HepG2 (cell line): ENCODE measurements around the gene GNG12. TPM values are rescaled to one million over a fixed set of nuclear protein-coding genes. Genes with fewer than 3 reads are reported as not detected.

Source experiments
- ATAC-seq: fragments of 200-7000 bp; cut with Tn5 transposase; 3 replicates; pipeline ENCODE4 v1.9.1; 2020; ENCODE audit warnings: mild to moderate bottlenecking, moderate library complexity
- BruUV-seq: library from RNA; stranded (reverse); fragments of 400-500 nt; replicated peaks from 2 replicates; lab custom pipeline; 2021; lab: Mats Ljungman, UMichigan
- CTCF ChIA-PET: fragments of 300-600 bp; formaldehyde crosslinking; extraction: SDS; loops from one replicate; lab custom pipeline; 2021; ENCODE audit warnings: low total read pairs, inconsistent platforms, low intra/inter-chr PET ratio; lab: Yijun Ruan, JAX
- POLR2A ChIA-PET: fragments of 350-600 bp; sonication (Branson Sonifier 250); formaldehyde crosslinking; loops from one replicate; lab custom pipeline; 2020; ENCODE audit warnings: antibody characterized with exemption, inconsistent platforms; lab: Yijun Ruan, JAX
- DNase-seq: peaks from one replicate; pipeline ENCODE4 v3.0.0-alpha.2; 2015; ENCODE audit warnings: low spot score
- FAIRE-seq: peaks from 3 replicates; lab custom pipeline; 2011; peaks lifted over from hg19 to GRCh38; lab: Jason Lieb, UNC
- H2AFZ ChIP-seq: one replicate; pipeline ENCODE4 v1.6.1; 2011; ENCODE audit warnings: low read length, inconsistent platforms
- H3K27ac ChIP-seq: fragments of 300-600 bp; 3 replicates; pipeline ENCODE4 v1.8.0; 2011; ENCODE audit warnings: mixed run types, mild to moderate bottlenecking, mixed read lengths, low read length, inconsistent platforms; ENCODE audit not compliant: insufficient read depth; ENCODE audit errors: extremely low read length
- H3K27me3 ChIP-seq, 2 experiments: fragments of 200-600 bp in 1 of 2; 2 replicates in 1 of 2; 3 replicates in 1 of 2; pipeline versions ENCODE4 v1.6.0 to v1.8.0; 2011; ENCODE audit warnings: low read length in 2 of 2, mild to moderate bottlenecking in 2 of 2, moderate library complexity in 2 of 2, inconsistent platforms in 1 of 2; ENCODE audit not compliant: insufficient read depth in 2 of 2, control insufficient read depth in 1 of 2
- H3K36me3 ChIP-seq, 2 experiments: fragments of 200-600 bp in 1 of 2; replicated peaks in 1 of 2; 2 replicates in 1 of 2; 3 replicates in 1 of 2; pipeline versions ENCODE4 v1.5.1 to v1.8.0; 2011; ENCODE audit warnings: low read length in 2 of 2, inconsistent platforms in 1 of 2; ENCODE audit not compliant: insufficient read depth in 2 of 2, control insufficient read depth in 1 of 2
- H3K4me1 ChIP-seq: 2 replicates; pipeline ENCODE4 v1.5.1; 2012; ENCODE audit warnings: low read length, inconsistent platforms; ENCODE audit not compliant: insufficient read depth
- H3K4me2 ChIP-seq: 2 replicates; pipeline ENCODE4 v1.6.0; 2011; ENCODE audit warnings: low read depth, low read length, inconsistent platforms
- H3K4me3 ChIP-seq, 3 experiments: fragments of 200-600 bp in 1 of 3; sonication (generic), shearing (Covaris generic) in 1 of 3; replicated peaks in 1 of 3; 2 replicates each; pipeline ENCODE4 v1.5.1; 2011 to 2016; ENCODE audit warnings: low read length in 3 of 3, inconsistent platforms in 2 of 3, low read depth in 2 of 3, mild to moderate bottlenecking in 2 of 3, control low read depth in 1 of 3, mixed read lengths in 1 of 3; ENCODE audit not compliant: insufficient read depth in 1 of 3
- H3K79me2 ChIP-seq: one replicate; pipeline ENCODE4 v1.6.1; 2011; ENCODE audit warnings: low read length, inconsistent platforms; ENCODE audit not compliant: insufficient read depth
- H3K9ac ChIP-seq: 2 replicates; pipeline ENCODE4 v1.6.0; 2011; ENCODE audit warnings: mild to moderate bottlenecking, low read depth, low read length, inconsistent platforms; ENCODE audit not compliant: insufficient read depth
- H3K9me3 ChIP-seq: 2 replicates; pipeline ENCODE4 v1.5.1; 2012; ENCODE audit warnings: mild to moderate bottlenecking, low read length
- H4K20me1 ChIP-seq: 2 replicates; pipeline ENCODE4 v1.6.0; 2011; ENCODE audit warnings: inconsistent platforms, mild to moderate bottlenecking, low read length, moderate library complexity; ENCODE audit not compliant: insufficient read depth
- ATF5 ChIP-seq: sonication (generic); formaldehyde crosslinking; IDR thresholded peaks from 2 replicates; pipeline ENCODE4 v1.4.0; 2020; ENCODE audit warnings: mild to moderate bottlenecking, low read depth, missing genetic modification reagents
- CBX1 ChIP-seq: IDR thresholded peaks from one replicate; pipeline ENCODE4 v1.6.1; 2016; ENCODE audit warnings: antibody characterized with exemption, low read depth
- HMG20A ChIP-seq: IDR thresholded peaks from 2 replicates; pipeline ENCODE4 v1.6.1; 2016; ENCODE audit warnings: borderline replicate concordance
- IKZF5 ChIP-seq: IDR thresholded peaks from 2 replicates; pipeline ENCODE4 v1.6.1; 2018; ENCODE audit warnings: missing genetic modification reagents, mild to moderate bottlenecking, missing compliant biosample characterization
- IRX3 ChIP-seq: sonication (generic); formaldehyde crosslinking; IDR thresholded peaks from 2 replicates; pipeline ENCODE4 v1.8.1; 2023; ENCODE audit warnings: mild to moderate bottlenecking, low read depth, missing genetic modification reagents, borderline replicate concordance
- PHF8 ChIP-seq: sonication (generic); formaldehyde crosslinking; IDR thresholded peaks from 2 replicates; pipeline ENCODE4 v1.5.0; 2020; ENCODE audit warnings: missing genetic modification reagents
- ZBTB33 ChIP-seq: sonication (generic); formaldehyde crosslinking; IDR thresholded peaks from 2 replicates; pipeline ENCODE4 v1.4.0; 2020; ENCODE audit warnings: missing genetic modification reagents
- ZNF142 ChIP-seq: sonication (generic); formaldehyde crosslinking; IDR thresholded peaks from 2 replicates; pipeline ENCODE4 v1.4.0; 2020; ENCODE audit warnings: missing genetic modification reagents
- ZNF503 ChIP-seq: sonication (generic); formaldehyde crosslinking; IDR thresholded peaks from 2 replicates; pipeline ENCODE4 v1.4.0; 2020; ENCODE audit warnings: missing genetic modification reagents
- ZNF512 ChIP-seq: sonication (generic); formaldehyde crosslinking; IDR thresholded peaks from 2 replicates; pipeline ENCODE4 v1.4.0; 2020; ENCODE audit warnings: mild to moderate bottlenecking, missing genetic modification reagents
- ZNF792 ChIP-seq: IDR thresholded peaks from 2 replicates; pipeline ENCODE4 v1.6.1; 2016
- in situ Hi-C: cut with HindIII; loops from 2 replicates; pipeline ENCODE4 v1.10.0; 2017; ENCODE audit warnings: low pct_unique_long_range_greater_than_20kb; ENCODE audit not compliant: extremely low pct_ligation_motif_present
- intact Hi-C: fragments of 100-400 bp; cut with micrococcal nuclease; formaldehyde crosslinking; loops from one replicate; pipeline ENCODE4 v1.10.0; 2022; ENCODE audit not compliant: unreplicated experiment
- polyA plus RNA-seq, 8 experiments: library from polyadenylated mRNA; depleted of rRNA in 3 of 8; stranded (reverse) in 7 of 8; unstranded in 1 of 8; fragments of >200 nt; fragmentation: Illumina TruSeq in 4 of 8; extraction: Trizol in 4 of 8; gene quantifications; 2 replicates each; pipeline versions ENCODE4 v1.2.1 to v1.2.3, GENCODE V29; 2011 to 2016; ENCODE audit warnings: low read depth in 4 of 8, missing spikeins in 1 of 8, mixed read lengths in 1 of 8; ENCODE audit not compliant: insufficient read depth in 1 of 8
- total RNA-seq, 5 experiments: library from RNA; depleted of rRNA; stranded (reverse); fragments of >200 nt; fragmentation: Illumina TruSeq; extraction: Trizol; gene quantifications; 2 replicates each; pipeline ENCODE4 v1.2.3, GENCODE V29; 2016; ENCODE audit warnings: low read depth in 1 of 5

GNG12 gene
- total and polyA plus RNA-seq, 2 of the 13 experiments (the other 11 are each of a cell fraction or from before 2014, with no cell fraction given) = 0.11 TPM

- no TSS peak for BruUV-seq
- H3K79me2 ChIP-seq = peaks cover 28% of the 10 kb centered on the region
- peaks cover 29% of the 10 kb centered on the region for H3K4me1 ChIP-seq
- peaks cover 15% of the 10 kb centered on the region for H4K20me1 ChIP-seq
- H3K9me3 ChIP-seq = no peaks in the 10 kb centered on the region
- no peak overlapping the region for H3K4me2 ChIP-seq
- H2AFZ ChIP-seq = no peak overlapping the region
- in situ Hi-C loops (no loop called here), intact Hi-C loops (no loop called here)
- no peak for ATAC-seq
- no peak overlapping the region for H3K27ac ChIP-seq
- no peak for FAIRE-seq
- no peak for DNase-seq
- H3K36me3 ChIP-seq = peaks cover 1 to 14% of the 10 kb centered on the region in 2 experiments; a peak in 2 of 5 replicates
- ChIA-PET CTCF (no interaction called here), POLR2A (interaction anchor here (2.2 to 2.4 kb wide), 2 partner anchors 11 to 70 kb away, joined by 6 to 11 read pairs; no protein-coding TSS in a partner anchor)
- no peaks in the 10 kb centered on the region; a peak in 1 of 5 replicates for H3K27me3 ChIP-seq
- no peak overlapping the region for H3K4me3 ChIP-seq
- H3K9ac ChIP-seq = no peak overlapping the region
- TF ChIP-seq ZNF792 (CRISPR knock-in tag) (no peak), ZNF512 (CRISPR knock-in tag) (no peak), CBX1 (no peak), IRX3 (CRISPR knock-in tag) (no peak), IKZF5 (CRISPR knock-in tag) (no peak), ATF5 (CRISPR knock-in tag) (no peak), PHF8 (no peak), ZNF142 (no peak), ZBTB33 (CRISPR knock-in tag) (no peak), ZNF503 (CRISPR knock-in tag) (no peak), HMG20A (CRISPR knock-in tag) (no peak)
These were observed 143.3 kb downstream of the GNG12 start for GRCh38 chr1:67690018-67690363.
